ENCODE results near the gene PP2D1. TPM values are rescaled to one million over a fixed set of nuclear protein-coding genes. Genes with fewer than 3 reads are reported as not detected.
A peak's percentile ranks its signal among the peaks of the same experiment; 100 is the strongest.

PP2D1 gene
- total and polyA plus RNA-seq, 9 of the 15 experiments (the other 6 are each of a cell fraction or from before 2014, with no cell fraction given), result 0.07 to 0.10 TPM; not detected in 7

- FAIRE-seq (peak; percentile 29), ATAC-seq (peak; percentile 15; the same call in 1 of the 3 replicates), DNase-seq (ENCODE audit: extremely low read depth in 1 of 4, low spot score in 3 of 4) (peak in 1 of 4 experiments; percentile 30)
- in situ Hi-C loops (cut with MboI) (no loop called here), intact Hi-C loops (cut with micrococcal nuclease) (no loop called here)
- H3K4me3 ChIP-seq, result no peak overlapping the region
- peaks cover 0 to 12% of the 10 kb centered on the region in 2 experiments; a peak in 2 of 5 replicates for H3K4me1 ChIP-seq (replicated peaks in 1 of 2; ENCODE audit: control insufficient read depth in 2 of 2, insufficient read depth in 2 of 2, low read length in 2 of 2)
- H3K27me3 ChIP-seq (ENCODE audit: control insufficient read depth in 2 of 2, insufficient read depth in 2 of 2, low read length in 2 of 2), result no peaks in the 10 kb centered on the region
- 41% methylated on average over 4 of the region's 4 CpGs for WGBS (ENCODE audit: insufficient coverage, low coverage, missing lambda C conversion rate)
- no TSS peak for BruUV-seq (replicated peaks)
- H3K36me3 ChIP-seq (ENCODE audit: control insufficient read depth, insufficient read depth, low read length), result no peaks in the 10 kb centered on the region
- no peak overlapping the region for H3K4me2 ChIP-seq (ENCODE audit: insufficient read depth, low read length)
- H3K9me1 ChIP-seq (ENCODE audit: control insufficient read depth, insufficient read depth, low read length), result no peaks in the 10 kb centered on the region
- ChIA-PET CTCF (ENCODE audit: low intra/inter-chr PET ratio) (no interaction called here), POLR2A (interaction anchor here (1.9 to 4.6 kb wide), 2 partner anchors 10 to 13 kb away, joined by 5 to 32 read pairs; partner anchors contain the start of gene KAT2B)
- no peak overlapping the region for H3K9ac ChIP-seq (ENCODE audit: insufficient read depth in 1 of 2, low read depth in 2 of 2, low read length in 2 of 2)
- peaks cover 11% of the 10 kb centered on the region; the same call in 2 of the 3 replicates for H3K79me2 ChIP-seq (ENCODE audit: control insufficient read depth, insufficient read depth, low read length)
- TF ChIP-seq ZNF717 (CRISPR knock-in tag; IDR thresholded peaks at IDR 0.05) (no peak), MAFG (tag; conservative IDR thresholded peaks at IDR 0.05) (no peak), PRDM10 (IDR thresholded peaks at IDR 0.05; ENCODE audit: partially characterized antibody) (peak; percentile 41), ATF1 (CRISPR knock-in tag; IDR thresholded peaks at IDR 0.05) (no peak), ATF1 (tag; IDR thresholded peaks at IDR 0.05) (peak; percentile 24; the same call in 1 of the 2 replicates), ZNF695 (CRISPR knock-in tag; IDR thresholded peaks at IDR 0.05) (no peak), JUND (IDR thresholded peaks at IDR 0.05; ENCODE audit: borderline replicate concordance, low read depth, low read length) (0 out of 2 replicates have a peak, but pooled peaks have one; percentile 20), JUND (tag; IDR thresholded peaks at IDR 0.05; ENCODE audit: borderline replicate concordance, low read depth, low read length) (peak; percentile 30; the same call in 1 of the 3 replicates)
- TF ChIP-seq, protein P1, sequence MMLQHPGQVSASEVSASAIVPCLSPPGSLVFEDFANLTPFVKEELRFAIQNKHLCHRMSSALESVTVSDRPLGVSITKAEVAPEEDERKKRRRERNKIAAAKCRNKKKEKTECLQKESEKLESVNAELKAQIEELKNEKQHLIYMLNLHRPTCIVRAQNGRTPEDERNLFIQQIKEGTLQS (IDR thresholded peaks at IDR 0.05), result peak; percentile 42; the same call in 1 of the 2 replicates
- TF ChIP-seq, protein P1 (CRISPR knock-in tag; conservative IDR thresholded peaks at IDR 0.05), result no peak
- no peaks in the 10 kb centered on the region for H4K20me1 ChIP-seq (replicated peaks; ENCODE audit: control insufficient read depth, insufficient read depth, low read length)
- no peak overlapping the region for H2AFZ ChIP-seq (ENCODE audit: low read depth, low read length)
- no peak overlapping the region for H3K27ac ChIP-seq (ENCODE audit: extremely low read depth, low read depth, low read length)
- H3K9me3 ChIP-seq (replicated peaks; ENCODE audit: control insufficient read depth, insufficient read depth, low read depth, low read length), result no peaks in the 10 kb centered on the region
Measured at GRCh38 chr3:20051123-20051806, 39.2 kb upstream of the PP2D1 start.

Data from K562 (cell line).